ENCODE results near the gene DHRS2.
"Not testable (repeated sequence)": the region's sequence is repeated elsewhere in the genome, so short reads cannot be mapped to it uniquely, and the experiment has no call there.

The DHRS2 gene

DNA sequence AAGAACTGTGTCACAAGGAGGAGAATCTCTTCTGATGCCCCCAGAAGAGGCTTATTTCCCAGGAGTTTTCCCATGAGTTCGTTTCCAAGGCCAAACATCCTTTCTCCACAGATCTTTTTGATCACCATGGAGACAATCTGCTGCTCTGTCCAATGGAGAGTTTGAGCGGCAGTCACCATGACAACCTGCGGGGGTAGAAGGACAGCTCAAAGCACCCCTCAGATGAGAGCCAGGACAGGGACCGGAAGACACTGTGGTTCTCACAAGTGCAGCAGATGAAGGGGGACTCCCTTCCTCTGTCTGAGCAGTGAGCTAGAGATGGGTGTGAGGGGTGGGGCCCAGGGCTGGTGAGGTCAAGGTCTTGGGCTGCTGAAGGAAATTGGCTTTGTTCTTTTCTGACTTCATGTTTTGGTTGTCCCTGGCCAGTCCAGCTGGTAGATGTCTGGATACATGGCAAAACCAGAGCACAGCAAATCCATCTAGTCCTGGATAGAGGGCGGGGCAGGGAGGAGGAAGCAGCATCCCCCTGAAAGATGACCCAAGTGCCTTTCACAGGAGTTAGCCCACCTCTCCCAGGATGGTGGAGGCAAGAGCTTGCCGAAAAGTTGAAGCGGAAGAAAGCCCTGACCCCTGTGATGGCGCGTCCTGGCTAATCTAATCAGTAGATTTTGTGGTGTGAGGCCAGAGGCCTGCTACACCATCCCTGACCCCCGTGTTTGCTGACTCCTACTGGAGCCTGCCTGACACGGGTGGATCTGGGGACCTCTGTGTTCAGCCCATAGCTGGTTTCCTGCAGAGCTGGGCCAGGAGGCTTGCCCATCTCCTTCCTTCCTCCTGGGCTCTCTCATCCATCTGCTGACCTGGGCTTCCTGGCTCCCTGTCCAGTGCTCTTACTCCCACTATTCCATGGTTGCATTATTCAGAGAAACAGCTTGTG, 24.4 kb downstream of the DHRS2 start:
- TF ChIP-seq POLR2A (IDR thresholded peaks at IDR 0.05; ENCODE audit: low read depth, low read length), result no peak
- no peak for DNase-seq (ENCODE audit: insufficient read length, low spot score)

GRCh38 chr14:23661542-23661941, 25.4 kb downstream of the DHRS2 start:
- no peak for FAIRE-seq
- no peak for TF ChIP-seq POLR2A (IDR thresholded peaks at IDR 0.05; ENCODE audit: low read depth, low read length)
- no peak for DNase-seq (ENCODE audit: insufficient read length, low spot score)

More for the DNA sequence above, 24.4 kb downstream of the DHRS2 start:
- FAIRE-seq, result no peak

- DNase-seq (ENCODE audit: insufficient read length, low spot score) (no peak), FAIRE-seq (no peak)
- no peak for TF ChIP-seq POLR2A (IDR thresholded peaks at IDR 0.05; ENCODE audit: low read depth, low read length)
These were observed 27.0 kb downstream of the DHRS2 start for GRCh38 chr14:23663127-23663526.

DNA sequence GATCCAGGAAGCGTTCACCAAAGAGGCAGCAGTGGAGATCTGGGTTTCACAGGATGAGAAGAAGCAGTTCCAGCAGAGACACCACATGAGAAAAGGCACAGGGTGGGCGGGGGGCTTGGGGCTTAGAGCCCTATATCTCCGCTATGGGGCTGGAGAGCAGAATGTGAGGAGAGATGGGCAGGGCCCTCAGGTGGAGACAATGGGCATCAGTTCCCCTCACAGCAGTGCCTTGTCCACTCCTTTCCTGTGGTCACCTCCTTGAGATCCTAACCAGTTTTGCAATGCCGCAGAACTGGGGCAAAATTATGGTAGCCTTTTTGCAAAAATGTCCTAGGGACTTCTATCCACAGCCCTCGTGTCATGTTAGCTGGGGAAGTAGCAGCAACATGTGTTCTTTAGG, 27.5 kb downstream of the DHRS2 start:
- FAIRE-seq (no peak), DNase-seq (ENCODE audit: insufficient read length, low spot score) (no peak)
- no peak for TF ChIP-seq POLR2A (IDR thresholded peaks at IDR 0.05; ENCODE audit: low read depth, low read length)

GRCh38 chr14:23664207-23664885, 28.2 kb downstream of the DHRS2 start:
- no peak for TF ChIP-seq POLR2A (IDR thresholded peaks at IDR 0.05; ENCODE audit: low read depth, low read length)
- no peak for DNase-seq (ENCODE audit: insufficient read length, low spot score)
- no peak for FAIRE-seq

DNA sequence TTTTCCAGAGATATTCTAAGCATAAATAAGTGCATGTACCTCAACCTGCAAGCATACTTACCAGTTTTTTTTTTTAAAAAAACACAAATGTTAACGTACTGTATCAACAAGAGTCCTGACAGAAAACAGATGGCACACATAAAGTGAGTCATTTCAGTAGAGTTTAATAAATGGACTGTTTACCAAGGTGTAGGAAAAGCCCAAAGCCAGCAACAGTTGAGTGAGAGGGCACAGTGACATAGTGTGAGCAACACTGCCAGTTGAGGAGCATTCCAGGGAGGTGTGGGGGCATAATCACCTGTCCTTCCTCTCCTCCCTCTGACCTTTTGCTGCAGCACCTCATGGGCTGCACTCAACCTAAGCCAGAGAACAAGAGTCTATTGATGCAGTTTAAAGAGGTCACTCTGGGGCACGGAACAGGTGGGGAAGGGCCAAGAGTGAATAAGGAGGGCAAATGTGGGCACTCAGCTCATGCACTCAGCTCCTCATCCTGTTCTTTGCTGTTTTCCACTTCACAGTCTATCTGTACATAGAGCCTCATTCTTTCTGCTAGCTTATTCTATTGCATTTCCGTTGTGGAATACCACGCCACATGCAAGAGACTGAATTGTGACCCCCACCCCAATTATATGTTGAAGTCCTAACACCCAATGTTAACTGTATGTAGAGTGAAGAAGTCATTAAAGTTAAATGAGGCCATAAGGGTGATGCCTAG, 29.3 kb downstream of the DHRS2 start:
- TF ChIP-seq POLR2A (IDR thresholded peaks at IDR 0.05; ENCODE audit: low read depth, low read length), result no peak
- no peak for FAIRE-seq
- no peak for DNase-seq (ENCODE audit: insufficient read length, low spot score)

GRCh38 chr14:23667134-23667533, 31.0 kb downstream of the DHRS2 start:
- DNase-seq (ENCODE audit: insufficient read length, low spot score) (no peak), FAIRE-seq (no peak)
- TF ChIP-seq POLR2A (IDR thresholded peaks at IDR 0.05; ENCODE audit: low read depth, low read length), result no peak

- FAIRE-seq (no peak), DNase-seq (ENCODE audit: insufficient read length, low spot score) (no peak)
- TF ChIP-seq POLR2A (IDR thresholded peaks at IDR 0.05; ENCODE audit: low read depth, low read length), result no peak
These were observed 33.3 kb downstream of the DHRS2 start for GRCh38 chr14:23669441-23669840.

GRCh38 chr14:23670481-23670880, 34.3 kb downstream of the DHRS2 start:
- FAIRE-seq (no peak), DNase-seq (ENCODE audit: insufficient read length, low spot score) (no peak)
- no peak for TF ChIP-seq POLR2A (IDR thresholded peaks at IDR 0.05; ENCODE audit: low read depth, low read length)

- FAIRE-seq, result no peak
- DNase-seq (ENCODE audit: insufficient read length, low spot score), result no peak
- TF ChIP-seq POLR2A (IDR thresholded peaks at IDR 0.05; ENCODE audit: low read depth, low read length), result no peak
These were observed 36.0 kb downstream of the DHRS2 start for GRCh38 chr14:23672200-23672599.

GRCh38 chr14:23675337-23675736, 39.2 kb downstream of the DHRS2 start:
- no peak for FAIRE-seq
- no peak for TF ChIP-seq POLR2A (IDR thresholded peaks at IDR 0.05; ENCODE audit: low read depth, low read length)

GRCh38 chr14:23675906-23676305, 39.7 kb downstream of the DHRS2 start:
- DNase-seq (ENCODE audit: insufficient read length, low spot score) (no peak), FAIRE-seq (no peak)
- no peak for TF ChIP-seq POLR2A (IDR thresholded peaks at IDR 0.05; ENCODE audit: low read depth, low read length)

More at GRCh38 chr14:23675337-23675736, 39.2 kb downstream of the DHRS2 start:
- no peak for DNase-seq (ENCODE audit: insufficient read length, low spot score)

GRCh38 chr14:23681337-23681736, 45.2 kb downstream of the DHRS2 start:
- no peak for DNase-seq (ENCODE audit: insufficient read length, low spot score)
- no peak for FAIRE-seq
- no peak for TF ChIP-seq POLR2A (IDR thresholded peaks at IDR 0.05; ENCODE audit: low read depth, low read length)

GRCh38 chr14:23689709-23690514, 53.7 kb downstream of the DHRS2 start:
- not testable (repeated sequence) for DNase-seq (ENCODE audit: insufficient read length, low spot score); FAIRE-seq
